Stomach (tissue), 4 donors: ENCODE measurements around the gene DCN.

Source experiments
- CTCF ChIP-seq, 7 experiments: fragments of 450-650 bp in 4 of 7; fragments of 200-600 bp in 3 of 7; sonication (generic) in 3 of 7; IDR thresholded peaks; one replicate each; pipeline ENCODE4 v1.5.1; 2016 to 2019; ENCODE audit warnings: antibody characterized with exemption in 7 of 7, control low read depth in 2 of 7, mild to moderate bottlenecking in 1 of 7
- POLR2A ChIP-seq, 4 donors: fragments of 450-650 bp; IDR thresholded peaks; one replicate each; pipeline ENCODE4 v1.6.1; 2016; ENCODE audit warnings: antibody characterized with exemption in 4 of 4, control low read depth in 2 of 4, mild to moderate bottlenecking in 1 of 4, moderate library complexity in 1 of 4
- POLR2AphosphoS5 ChIP-seq, 3 donors: sonication (generic); formaldehyde crosslinking; IDR thresholded peaks; one replicate each; pipeline ENCODE4 v1.6.1; 2016; ENCODE audit warnings: antibody characterized with exemption in 3 of 3

- TF ChIP-seq CTCF (IDR thresholded peaks at IDR 0.05) (no peak), POLR2A (IDR thresholded peaks at IDR 0.05) (no peak), POLR2AphosphoS5 (IDR thresholded peaks at IDR 0.05) (no peak)
Observed at GRCh38 chr12:91094957-91095356, 87.7 kb downstream of the DCN start.
